NCI-H2081 (cell line): Measurements from ENCODE around the gene KCNE2.

ENCODE experiments used
- DNase-seq, 2 experiments: peaks; one replicate each; lab custom pipeline; 2025; lab: John Stamatoyannopoulos, UW

The KCNE2 gene

GRCh38 chr21:34363733-34364132, at the start of gene KCNE2:
TSS of gene KCNE2 (plus strand) at chr21:34364006. CDS start at chr21:34370479, 6,473 bp downstream.
- DNase-seq, result no peak

GRCh38 chr21:34319585-34319984, 44.2 kb upstream of the KCNE2 start:
- no peak for DNase-seq

- no peak for DNase-seq
These were observed 43.8 kb upstream of the KCNE2 start for GRCh38 chr21:34320011-34320410.

GRCh38 chr21:34330055-34330454, 33.8 kb upstream of the KCNE2 start:
- no peak for DNase-seq

- no peak for DNase-seq
These were observed 32.1 kb upstream of the KCNE2 start for GRCh38 chr21:34331726-34332125.

- DNase-seq, result no peak
These were observed 31.5 kb upstream of the KCNE2 start for GRCh38 chr21:34332347-34332746.

- DNase-seq, result no peak
These were observed 30.6 kb upstream of the KCNE2 start for GRCh38 chr21:34333121-34333739.

- peak; percentile 47 to 60 for DNase-seq
These were observed 28.5 kb upstream of the KCNE2 start for GRCh38 chr21:34335316-34335715.

- DNase-seq, result no peak
These were observed 27.6 kb upstream of the KCNE2 start for GRCh38 chr21:34336245-34336644.

GRCh38 chr21:34336756-34337391, 26.9 kb upstream of the KCNE2 start:
- peak in 1 of 2 experiments; percentile 41 for DNase-seq

GRCh38 chr21:34337741-34338140, 26.1 kb upstream of the KCNE2 start:
- no peak for DNase-seq

GRCh38 chr21:34338226-34338625, 25.6 kb upstream of the KCNE2 start:
- no peak for DNase-seq

- no peak for DNase-seq
These were observed 23.7 kb upstream of the KCNE2 start for GRCh38 chr21:34340061-34340460.

GRCh38 chr21:34342476-34342875, 21.3 kb upstream of the KCNE2 start:
- DNase-seq, result no peak

GRCh38 chr21:34343347-34343746, 20.5 kb upstream of the KCNE2 start:
- no peak for DNase-seq

GRCh38 chr21:34343838-34344381, 19.9 kb upstream of the KCNE2 start:
- no peak for DNase-seq

- no peak for DNase-seq
These were observed 19.2 kb upstream of the KCNE2 start for GRCh38 chr21:34344584-34344983.

GRCh38 chr21:34345091-34345871, 18.5 kb upstream of the KCNE2 start:
- no peak for DNase-seq

GRCh38 chr21:34345892-34346291, 17.9 kb upstream of the KCNE2 start:
- no peak for DNase-seq

- no peak for DNase-seq
These were observed 14.8 kb upstream of the KCNE2 start for GRCh38 chr21:34348890-34349519.

GRCh38 chr21:34351786-34352241, 12.0 kb upstream of the KCNE2 start:
- peak; percentile 68 to 83 for DNase-seq

- no peak for DNase-seq
These were observed 11.2 kb upstream of the KCNE2 start for GRCh38 chr21:34352556-34352955.
